IPS-18c (cell line): ENCODE data around the gene MICOS13.
"Not testable (repeated sequence)": the region's sequence is repeated elsewhere in the genome, so short reads cannot be mapped to it uniquely, and the experiment has no call there.

Experiments
- H3K4me3 ChIP-seq: 2 replicates; pipeline ENCODE4 v1.7.0; 2013; ENCODE audit warnings: low read depth, mild to moderate bottlenecking, low read length, moderate library complexity; ENCODE audit not compliant: insufficient read depth
- H3K9me3 ChIP-seq: one replicate; pipeline ENCODE4 v1.6.1; 2013; ENCODE audit warnings: mild to moderate bottlenecking, low read length, moderate library complexity; ENCODE audit not compliant: control insufficient read depth, insufficient read depth

MICOS13 gene

DNA sequence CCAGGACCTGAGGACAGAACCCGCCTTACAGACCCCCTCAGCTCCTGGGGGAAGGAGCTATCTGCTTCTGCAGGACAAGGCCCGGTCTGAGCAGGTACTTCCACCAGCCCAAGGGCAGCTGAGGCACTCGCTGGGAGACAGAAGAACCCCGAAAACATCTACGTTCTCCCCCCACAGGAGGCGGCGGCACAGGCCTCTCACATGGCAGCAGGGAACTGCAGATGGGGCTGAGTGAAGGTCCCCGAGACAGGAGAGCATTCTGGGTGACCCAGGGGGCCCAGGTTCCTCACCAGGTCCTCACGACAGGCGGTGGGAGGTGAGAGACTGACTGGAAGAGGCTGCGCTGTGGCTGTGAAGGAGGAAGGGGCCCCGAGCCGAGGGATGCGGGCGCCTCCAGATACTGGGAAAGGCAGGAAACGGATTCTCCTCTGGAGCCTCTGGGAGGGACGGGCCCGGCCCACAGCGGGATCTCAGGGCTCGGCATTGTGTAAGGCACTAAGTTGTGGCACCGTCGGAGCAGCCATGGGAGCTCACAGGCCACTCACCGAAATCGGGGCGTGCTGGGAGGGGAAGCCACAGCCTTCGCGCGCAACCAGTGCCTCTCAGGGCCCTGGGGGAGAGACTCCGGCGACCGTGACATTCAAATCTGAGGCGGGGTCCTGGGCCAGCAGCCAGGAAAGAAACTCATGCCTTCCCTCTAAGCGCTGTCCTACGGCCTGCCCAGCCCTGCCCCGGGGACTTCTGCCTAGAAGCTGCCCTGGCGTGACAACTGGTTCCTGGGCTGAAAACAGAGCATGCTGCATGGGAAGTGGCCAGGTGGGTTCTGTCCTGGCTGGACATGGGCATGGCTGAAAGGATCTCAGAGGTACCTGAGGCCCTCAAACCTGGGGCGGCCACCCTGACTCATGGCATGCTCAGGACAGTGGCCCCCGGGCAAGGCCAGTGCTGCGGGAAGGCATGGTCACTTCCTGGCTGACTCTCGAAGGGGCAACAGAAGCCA lies 23.8 kb upstream of the MICOS13 start:
- H3K4me3 ChIP-seq = no peak overlapping the region
- no peaks in the 10 kb centered on the region for H3K9me3 ChIP-seq

DNA sequence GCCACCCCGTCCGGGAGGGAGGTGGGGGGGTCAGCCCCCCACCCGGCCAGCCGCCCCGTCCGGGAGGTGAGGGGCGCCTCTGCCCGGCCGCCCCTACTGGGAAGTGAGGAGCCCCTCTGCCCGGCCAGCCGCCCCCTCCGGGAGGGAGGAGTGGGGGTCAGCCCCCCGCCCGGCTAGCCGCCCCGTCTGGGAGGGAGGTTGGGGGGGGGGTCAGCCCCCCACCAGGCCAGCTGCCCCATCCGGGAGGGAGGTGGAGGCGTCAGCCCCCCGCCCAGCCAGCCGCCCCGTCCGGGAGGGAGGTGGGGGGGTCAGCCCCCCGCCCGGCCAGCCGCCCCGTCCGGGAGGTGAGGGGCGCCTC lies 21.7 kb upstream of the MICOS13 start:
- not testable (repeated sequence) for H3K4me3 ChIP-seq, H3K9me3 ChIP-seq

DNA sequence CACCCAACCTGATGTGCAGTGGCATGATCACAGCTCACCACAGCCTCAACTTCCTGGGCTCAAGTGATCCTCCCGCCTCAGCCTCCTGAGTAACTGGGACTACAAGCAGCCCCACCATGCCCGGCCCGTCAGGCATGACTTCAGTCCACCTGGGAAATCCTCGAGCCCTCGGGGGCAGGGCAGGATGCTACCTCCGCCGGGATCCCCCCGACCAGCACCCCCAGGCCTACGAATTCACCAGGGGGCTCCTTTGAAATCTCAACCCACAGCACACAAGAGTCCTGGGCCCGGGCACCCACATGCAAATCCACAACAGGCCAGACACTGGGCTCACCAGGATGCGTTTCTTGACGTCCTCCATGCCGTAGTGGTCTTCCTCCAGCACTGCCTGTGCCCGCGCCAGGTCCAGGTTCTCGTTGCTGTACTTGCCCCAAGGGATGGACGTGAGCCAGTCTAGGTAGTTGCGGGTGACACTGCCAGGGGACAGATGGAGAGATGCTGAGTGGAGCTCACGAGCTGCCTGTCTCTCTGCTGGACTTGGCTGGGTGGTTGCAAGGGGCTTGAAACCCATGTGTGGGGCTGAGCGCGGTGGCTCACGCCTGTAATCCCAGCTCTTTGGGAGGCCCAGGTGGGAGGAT lies 20.3 kb upstream of the MICOS13 start:
- Histone ChIP-seq H3K9me3 (no peaks in the 10 kb centered on the region), H3K4me3 (no peak overlapping the region)

DNA sequence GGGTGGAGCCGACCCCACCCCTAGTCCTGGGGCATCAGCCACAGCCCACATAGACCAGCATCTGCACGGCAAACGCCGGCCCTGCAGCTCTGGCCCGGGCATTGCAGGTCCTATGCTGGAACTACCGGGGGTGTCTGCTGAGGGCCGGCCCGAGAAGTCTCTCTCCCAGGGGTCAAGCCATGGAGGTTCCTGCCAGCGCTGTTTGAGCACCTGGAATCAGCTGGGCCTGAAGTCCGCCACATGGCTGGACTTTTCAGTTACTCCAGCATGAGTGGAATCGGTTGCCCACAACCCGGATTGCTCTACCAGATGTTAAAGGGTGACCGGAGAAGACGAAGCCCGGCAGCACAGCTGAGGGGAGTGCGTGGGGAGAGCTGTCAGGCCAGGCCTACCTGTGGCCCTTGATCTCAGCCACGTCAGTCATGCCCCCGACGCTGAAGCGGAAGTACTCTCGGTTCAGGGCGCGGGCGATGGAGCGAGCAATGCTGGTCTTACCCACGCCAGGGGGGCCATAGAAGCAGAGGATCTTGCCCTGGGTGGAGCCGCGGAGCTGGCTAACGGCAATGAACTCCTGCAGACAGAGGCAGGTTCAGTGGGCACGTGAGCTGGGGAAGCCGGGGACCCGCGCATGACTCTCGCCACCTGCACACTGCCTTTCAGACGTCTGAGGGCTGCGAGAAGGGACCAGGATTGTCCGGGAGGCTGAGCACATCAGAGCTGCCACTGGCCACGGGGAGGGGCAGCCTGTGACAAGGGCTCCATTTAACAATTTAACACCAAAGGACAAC lies 18.5 kb upstream of the MICOS13 start:
- Histone ChIP-seq H3K9me3 (no peaks in the 10 kb centered on the region), H3K4me3 (no peak overlapping the region)

DNA sequence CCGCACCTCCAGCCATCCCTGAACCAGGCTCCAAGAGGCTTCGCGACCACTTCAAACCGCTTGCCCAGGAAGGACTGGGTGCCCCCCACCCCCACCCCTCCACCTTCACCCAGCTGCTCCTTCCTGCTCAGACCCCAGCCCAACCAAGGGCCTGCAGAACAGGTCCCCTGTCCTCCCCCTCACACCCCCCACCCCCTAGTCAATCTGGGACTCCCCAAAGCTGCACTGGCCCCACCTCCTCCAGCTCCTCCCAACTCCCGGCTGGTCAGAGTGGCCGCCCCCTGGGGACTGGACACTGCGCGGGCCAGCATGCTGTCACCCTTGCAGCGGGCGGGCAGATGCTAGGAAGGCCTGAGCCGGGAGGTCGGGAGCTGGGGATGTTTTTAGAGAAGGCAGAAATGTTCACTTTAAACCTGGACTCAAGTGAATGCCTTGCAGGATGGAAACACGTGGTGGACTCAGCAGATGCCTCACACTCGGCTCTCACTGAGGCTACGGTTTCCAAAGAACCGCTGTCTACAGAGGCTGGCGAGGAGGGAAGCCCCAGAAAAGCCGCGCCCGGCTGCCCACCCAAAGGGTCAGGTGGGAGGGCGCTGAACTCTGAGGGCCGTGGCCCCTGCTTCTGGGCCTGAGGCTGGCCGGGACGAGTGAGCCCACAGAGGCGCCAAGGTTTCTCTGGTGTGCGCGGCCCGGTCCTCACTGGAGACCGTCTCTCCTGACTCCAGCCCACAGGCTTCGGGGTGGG lies 17.7 kb upstream of the MICOS13 start:
- no peak overlapping the region for H3K4me3 ChIP-seq

DNA sequence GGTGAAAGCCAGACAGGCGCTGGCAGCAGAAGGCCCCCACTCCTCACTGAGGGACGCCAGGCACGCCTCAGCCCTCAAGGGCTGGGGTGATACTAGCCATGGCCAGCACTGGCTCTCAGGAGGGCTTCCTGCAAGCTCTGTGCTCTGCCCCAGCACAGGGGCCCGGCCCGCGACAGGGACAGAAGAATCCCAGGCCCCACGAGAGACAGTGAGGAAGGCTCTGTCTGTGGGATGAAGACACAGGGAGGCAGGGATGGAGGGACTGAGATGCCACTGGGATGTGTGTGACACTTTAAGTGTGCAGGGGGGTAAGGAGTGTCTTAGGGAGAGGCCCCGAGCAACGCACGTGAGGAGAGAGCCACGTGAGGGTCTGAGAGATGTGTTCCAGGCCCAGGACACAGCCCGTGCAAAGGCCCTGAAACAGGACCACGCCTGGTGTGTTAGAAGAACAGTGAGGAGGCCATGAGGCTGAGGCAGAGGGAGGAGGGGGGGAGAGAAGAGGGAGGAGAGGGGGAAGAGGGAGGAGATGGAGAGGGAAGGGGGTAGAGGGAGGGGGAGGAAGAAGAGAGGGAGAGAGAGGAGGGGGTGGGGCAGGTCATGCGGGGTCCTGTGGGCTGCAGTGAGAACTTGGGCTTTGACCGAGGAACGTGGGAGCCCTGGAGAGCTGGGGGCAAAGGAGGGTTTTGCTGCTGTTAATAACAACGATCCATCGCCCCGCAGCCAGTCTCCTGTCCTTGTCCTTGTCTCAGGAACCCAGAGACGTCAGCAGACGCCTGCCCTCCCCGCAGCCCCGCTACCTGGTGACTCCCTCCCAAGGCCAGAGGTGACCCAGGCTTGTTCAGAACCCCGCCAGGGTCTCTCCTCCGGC lies 16.9 kb upstream of the MICOS13 start:
- no peak overlapping the region for H3K4me3 ChIP-seq

More for the DNA sequence above, 17.7 kb upstream of the MICOS13 start:
- no peaks in the 10 kb centered on the region for H3K9me3 ChIP-seq

DNA sequence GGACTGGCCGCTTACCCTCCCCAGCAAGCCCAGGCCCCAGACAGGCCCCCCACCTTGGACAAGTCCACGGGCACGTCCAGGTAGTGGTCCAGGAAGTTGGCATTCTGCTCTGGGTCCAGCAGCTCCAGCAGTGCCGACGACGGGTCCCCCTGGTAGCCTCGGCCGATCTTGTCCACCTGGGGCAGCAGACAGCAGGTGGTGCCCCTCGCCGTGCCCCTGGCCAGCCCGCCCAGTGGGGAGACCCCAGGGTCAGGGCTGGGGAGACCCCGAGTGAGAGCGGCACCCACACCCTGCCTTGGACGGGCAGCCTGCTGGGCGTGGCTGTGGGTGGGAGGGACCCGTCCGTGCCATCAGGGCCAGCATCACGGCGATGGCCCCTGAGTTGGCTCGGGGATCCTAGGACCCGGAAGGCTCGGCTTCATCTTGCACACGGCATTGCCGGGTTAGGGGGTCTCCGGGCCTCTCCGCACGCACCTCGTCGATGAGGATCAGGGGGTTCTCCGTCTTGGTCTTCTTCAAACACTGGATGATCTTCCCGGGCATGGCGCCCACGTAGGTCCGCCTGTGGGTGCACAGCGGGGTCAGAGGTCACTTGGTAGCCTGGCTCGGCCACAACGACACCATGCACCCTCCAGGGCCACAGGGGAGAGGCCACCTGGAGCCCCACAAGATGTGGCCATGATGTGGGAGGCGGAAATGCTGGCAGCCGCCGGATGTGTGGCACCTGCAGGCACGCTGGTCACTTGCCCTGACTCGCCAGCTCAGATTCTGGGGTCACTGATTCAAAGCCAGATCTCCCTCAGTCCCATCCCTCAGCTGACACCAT lies 16.1 kb upstream of the MICOS13 start:
- no peaks in the 10 kb centered on the region for H3K9me3 ChIP-seq

More for the DNA sequence above, 16.9 kb upstream of the MICOS13 start:
- no peaks in the 10 kb centered on the region for H3K9me3 ChIP-seq

DNA sequence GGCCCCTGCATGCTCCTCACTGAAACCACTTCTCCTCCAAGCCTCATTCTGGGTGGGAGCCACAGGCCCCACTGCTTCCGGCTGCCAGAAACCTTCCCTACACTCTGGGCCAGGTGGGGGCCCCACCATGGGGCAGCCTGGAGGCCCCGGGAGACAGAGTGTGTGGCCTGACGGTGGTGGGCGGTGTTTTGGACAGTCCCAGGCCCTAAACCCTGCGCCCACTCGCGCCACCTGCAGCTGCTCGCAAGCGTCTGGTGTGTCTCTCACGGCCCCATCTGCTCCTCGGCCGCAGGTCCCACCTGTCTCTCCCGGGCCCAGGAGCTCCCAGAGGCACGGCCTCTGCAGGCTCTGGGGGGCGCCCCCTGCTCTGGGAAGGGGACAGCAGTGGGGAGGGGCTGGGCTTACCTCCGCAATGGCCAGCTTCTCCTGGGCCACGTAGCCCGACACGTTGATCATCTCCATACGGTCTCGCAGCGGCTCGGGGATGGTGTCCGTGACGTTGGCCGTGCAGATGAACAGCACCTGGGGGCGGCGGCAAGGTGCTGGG lies 15.4 kb upstream of the MICOS13 start:
- Histone ChIP-seq H3K4me3 (no peak overlapping the region), H3K9me3 (no peaks in the 10 kb centered on the region)

More for the DNA sequence above, 16.1 kb upstream of the MICOS13 start:
- no peak overlapping the region for H3K4me3 ChIP-seq

DNA sequence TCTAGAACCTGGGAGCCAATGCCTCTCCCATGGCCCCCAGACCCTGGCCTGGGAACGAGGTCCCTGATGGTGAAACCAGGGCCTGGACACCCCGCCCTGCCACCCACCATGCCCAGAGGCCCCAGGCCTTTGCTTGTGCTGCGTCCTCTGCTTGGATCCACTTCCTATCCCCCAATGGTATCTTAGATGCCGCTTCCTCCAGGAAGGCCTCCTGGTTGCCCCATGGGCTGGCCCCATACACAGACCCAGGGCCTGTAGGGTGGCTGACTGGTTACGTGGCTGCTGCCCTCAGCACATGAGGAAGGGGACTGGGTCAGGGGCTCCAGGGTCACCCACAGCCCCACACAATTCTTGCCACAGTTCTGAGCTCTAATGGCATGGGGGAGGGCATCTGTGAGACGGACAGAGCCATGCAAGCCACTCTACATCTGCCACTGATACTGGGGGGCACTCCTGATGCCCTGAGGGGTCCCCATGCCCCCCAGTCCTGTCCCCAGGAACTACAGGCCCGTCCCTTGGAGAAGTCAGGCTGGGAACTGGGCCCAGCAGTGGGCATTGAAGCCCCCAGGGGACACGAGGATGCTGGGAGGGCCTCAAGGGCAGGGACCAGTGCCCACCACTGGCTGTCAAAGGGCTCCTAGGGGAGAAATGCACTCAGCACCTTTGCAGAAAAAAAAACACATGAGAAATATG lies 14.8 kb upstream of the MICOS13 start:
- Histone ChIP-seq H3K4me3 (no peak overlapping the region), H3K9me3 (no peaks in the 10 kb centered on the region)

DNA sequence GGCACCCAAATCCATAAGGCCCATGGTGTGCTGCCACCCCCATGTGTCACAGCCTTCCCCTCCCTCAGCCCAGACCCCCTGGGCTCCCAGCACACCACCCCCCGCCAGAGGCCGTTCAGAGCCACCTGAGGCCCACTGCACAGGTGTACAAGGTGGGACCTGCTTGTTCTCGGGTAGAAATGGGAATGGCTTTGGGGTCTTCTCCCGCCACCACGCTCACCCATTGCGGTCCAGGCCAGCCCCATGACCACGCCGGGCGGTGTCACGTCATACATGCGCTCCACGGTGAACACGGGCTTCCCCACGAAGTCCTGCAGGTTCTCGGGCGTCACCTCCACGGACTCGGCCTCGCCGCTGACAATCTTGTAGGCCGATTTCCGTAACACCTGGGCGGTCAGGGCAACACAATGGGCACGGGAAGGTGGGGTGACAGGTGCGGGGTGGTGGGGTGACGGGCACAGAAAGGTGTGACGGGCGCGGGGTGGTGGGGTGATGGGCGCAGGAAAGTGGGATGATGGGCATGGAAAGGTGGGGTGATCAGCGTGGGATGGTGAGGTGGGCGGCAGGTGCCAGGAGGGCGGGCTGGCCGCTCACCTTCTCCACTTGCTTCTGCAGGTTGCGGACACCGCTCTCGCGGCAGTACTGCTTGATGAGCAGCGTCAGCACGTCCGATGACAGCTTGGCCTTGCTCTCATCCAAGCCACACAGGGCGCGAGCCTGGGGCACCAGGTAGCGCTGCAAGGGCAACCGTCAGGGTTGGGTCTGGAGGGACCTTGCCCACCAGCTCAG lies 14.0 kb upstream of the MICOS13 start:
- no peak overlapping the region for H3K4me3 ChIP-seq
- H3K9me3 ChIP-seq = no peaks in the 10 kb centered on the region

DNA sequence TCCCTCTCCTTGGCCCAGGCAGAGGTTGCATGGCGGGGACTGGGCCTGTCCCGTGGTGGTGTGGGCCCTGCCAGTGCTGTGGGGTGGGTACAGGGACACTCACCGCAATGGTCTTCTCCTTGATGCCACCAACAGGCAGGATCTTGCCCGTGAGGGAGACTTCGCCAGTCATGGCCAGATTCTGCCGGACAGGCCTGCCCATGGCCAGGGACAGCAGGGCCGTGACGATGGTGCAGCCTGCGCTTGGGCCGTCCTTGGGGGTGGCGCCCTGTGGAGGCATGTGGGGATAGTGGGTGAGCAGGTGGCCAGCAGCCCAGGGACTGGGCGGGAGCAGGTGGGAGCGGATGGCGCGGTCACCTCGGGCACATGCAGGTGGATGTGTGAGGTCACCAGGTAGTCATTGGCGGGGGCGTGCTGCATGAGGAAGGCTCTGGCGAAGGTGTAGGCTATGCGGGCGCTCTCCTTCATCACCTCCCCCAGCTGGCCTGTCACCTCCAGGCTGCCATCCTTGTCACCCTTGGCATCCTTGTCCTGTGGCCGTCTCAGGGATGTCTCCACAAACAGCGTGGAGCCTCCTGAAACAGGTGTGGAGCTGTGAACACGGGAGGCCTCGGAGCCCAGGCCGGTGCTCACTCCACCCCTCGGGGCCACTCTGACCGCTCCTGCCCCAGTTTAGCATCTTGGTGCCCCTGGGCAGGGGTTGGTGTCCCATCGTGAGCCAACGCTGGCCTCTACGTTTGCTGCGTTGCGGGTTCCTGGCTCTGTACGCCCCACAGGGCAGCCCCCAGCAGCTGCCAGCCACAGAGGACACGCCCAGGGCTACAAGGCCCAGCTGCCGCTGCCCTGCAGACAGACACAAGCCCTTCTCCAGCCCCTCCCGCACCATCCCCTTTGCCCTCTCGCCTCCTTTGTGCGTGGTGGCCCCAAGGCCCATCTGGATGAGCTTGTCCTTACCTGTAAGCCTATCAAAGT lies 13.2 kb upstream of the MICOS13 start:
- no peak overlapping the region for H3K4me3 ChIP-seq
- no peaks in the 10 kb centered on the region for H3K9me3 ChIP-seq

DNA sequence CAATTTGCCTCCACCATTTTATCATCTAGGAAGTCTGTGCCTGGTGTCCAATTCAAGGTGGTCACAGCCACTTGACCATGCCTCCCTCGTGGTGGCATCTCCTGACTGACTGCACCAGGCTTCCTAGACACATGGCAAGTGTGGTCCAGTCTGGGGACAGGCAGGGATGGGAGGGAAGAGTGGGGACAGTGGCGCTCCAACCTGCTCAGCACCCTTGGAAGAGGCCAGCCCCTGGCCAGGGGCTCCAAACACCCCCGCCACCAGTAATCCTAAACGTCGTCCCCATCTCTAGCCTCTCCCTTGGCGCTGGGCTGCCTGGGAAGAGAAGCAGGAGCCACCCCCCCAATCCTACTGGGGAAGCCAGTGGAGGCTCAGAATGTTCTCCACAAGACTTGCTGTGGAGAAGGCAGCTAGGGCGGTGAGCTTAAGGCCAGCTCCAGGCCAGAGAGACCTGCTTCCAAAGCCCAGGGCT lies 12.4 kb upstream of the MICOS13 start:
- H3K9me3 ChIP-seq = no peaks in the 10 kb centered on the region
- no peak overlapping the region for H3K4me3 ChIP-seq
